Neural progenitor cell (in vitro differentiated cells): Measurements from ENCODE around the gene MAGI3. TPM values are rescaled to one million over a fixed set of nuclear protein-coding genes. Genes with fewer than 3 reads are reported as not detected.

Experiments used
- DNase-seq: peaks from one replicate; pipeline ENCODE4 v3.0.0-alpha.2; 2016; ENCODE audit warnings: low spot score
- H2AFZ ChIP-seq: fragments of 200-600 bp; sonication (generic); replicated peaks from 2 replicates; pipeline ENCODE4 v1.6.1; 2016; ENCODE audit warnings: antibody characterized with exemption
- H3F3A ChIP-seq: fragments of 200-600 bp; sonication (generic); 2 replicates; pipeline ENCODE4 v1.6.1; 2016; ENCODE audit warnings: antibody characterized with exemption, low read depth
- H3K27ac ChIP-seq: fragments of 200-600 bp; sonication (generic); 2 replicates; pipeline ENCODE4 v1.5.1; 2016; ENCODE audit warnings: mild to moderate bottlenecking
- H3K27me3 ChIP-seq: fragments of 200-600 bp; sonication (generic); 2 replicates; pipeline ENCODE4 v1.6.1; 2016; ENCODE audit warnings: mild to moderate bottlenecking, moderate library complexity
- H3K36me3 ChIP-seq: fragments of 200-600 bp; sonication (generic); 2 replicates; pipeline ENCODE4 v1.5.1; 2016
- H3K4me1 ChIP-seq: fragments of 200-600 bp; sonication (generic); 2 replicates; pipeline ENCODE4 v1.6.1; 2016; ENCODE audit warnings: mixed run types
- H3K4me2 ChIP-seq: fragments of 200-600 bp; sonication (generic); 2 replicates; pipeline ENCODE4 v1.6.1; 2016
- H3K4me3 ChIP-seq: fragments of 200-600 bp; sonication (generic); 2 replicates; pipeline ENCODE4 v1.5.1; 2016
- H3K79me2 ChIP-seq: fragments of 200-600 bp; sonication (generic); 2 replicates; pipeline ENCODE4 v1.6.1; 2016; ENCODE audit warnings: low read depth
- H3K9ac ChIP-seq: fragments of 200-600 bp; sonication (generic); 2 replicates; pipeline ENCODE4 v1.6.1; 2016
- H3K9me3 ChIP-seq: fragments of 200-600 bp; sonication (generic); 2 replicates; pipeline ENCODE4 v1.5.1; 2016; ENCODE audit warnings: low read depth
- H4K20me1 ChIP-seq: fragments of 200-600 bp; sonication (generic); 2 replicates; pipeline ENCODE4 v1.6.1; 2016; ENCODE audit warnings: low read depth
- H3K27ac Mint-ChIP-seq: 3 replicates; pipeline ENCODE4 v1.8.0; 2021; ENCODE audit warnings: mixed read lengths
- H3K27me3 Mint-ChIP-seq: 2 replicates; pipeline ENCODE4 v1.8.0; 2022; ENCODE audit warnings: low read depth, mild to moderate bottlenecking, inconsistent platforms, moderate library complexity, mixed read lengths; ENCODE audit not compliant: insufficient read depth
- H3K36me3 Mint-ChIP-seq: 3 replicates; pipeline ENCODE4 v1.8.0; 2021; ENCODE audit warnings: mixed read lengths
- H3K4me1 Mint-ChIP-seq: 3 replicates; pipeline ENCODE4 v1.8.0; 2021; ENCODE audit warnings: mixed read lengths
- H3K4me3 Mint-ChIP-seq: 3 replicates; pipeline ENCODE4 v1.8.0; 2021; ENCODE audit warnings: mild to moderate bottlenecking, moderate library complexity, mixed read lengths
- H3K9me3 Mint-ChIP-seq: 3 replicates; pipeline ENCODE4 v1.8.0; 2020; ENCODE audit warnings: mixed read lengths
- EZH2 ChIP-seq: fragments of 200-600 bp; sonication (generic); IDR thresholded peaks from 2 replicates; pipeline ENCODE4 v1.6.1; 2017; ENCODE audit warnings: antibody characterized with exemption, mild to moderate bottlenecking, moderate library complexity
- EZH2phosphoT487 ChIP-seq: fragments of 200-600 bp; sonication (generic); IDR thresholded peaks from 2 replicates; pipeline ENCODE4 v1.6.1; 2017; ENCODE audit warnings: antibody characterized with exemption
- small RNA-seq: library from RNA; depleted of rRNA; stranded (forward); fragments of <200 nt; gene quantifications from one replicate; pipeline ENCODE3, GENCODE V24; 2015
- total RNA-seq: library from RNA; depleted of rRNA; stranded (reverse); fragments of >200 nt; gene quantifications from 2 replicates; pipeline ENCODE4 v1.2.3, GENCODE V29; 2015; ENCODE audit warnings: low replicate concordance
- TF ChIP-seq, protein P1 (sequence below): fragments of 200-600 bp; sonication (generic); IDR thresholded peaks from 2 replicates; pipeline ENCODE4 v1.5.1; 2017; ENCODE audit warnings: antibody characterized with exemption, mild to moderate bottlenecking

The MAGI3 gene
- total RNA-seq, 1 donor from 2014 or later = 26.9 TPM

DNA sequence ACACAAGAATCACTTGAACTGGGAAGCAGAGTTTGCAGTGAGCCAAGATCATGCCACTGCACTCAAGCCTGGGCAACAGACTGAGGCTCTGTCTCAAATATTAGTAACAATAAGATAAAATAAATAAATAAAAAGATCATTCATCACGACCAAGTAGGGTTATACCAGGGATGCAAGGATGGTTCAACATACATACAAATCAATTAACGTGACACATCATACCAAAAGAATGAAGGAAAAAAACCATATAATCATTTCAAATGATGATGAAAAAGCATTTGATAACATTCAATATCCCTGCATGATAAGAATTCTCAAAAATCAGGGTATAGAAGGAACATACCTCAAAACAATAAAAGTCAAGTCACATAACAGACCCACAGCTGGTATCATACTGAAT is 330.7 kb downstream of the MAGI3 start:
- H3K4me3 Mint-ChIP-seq = no peak overlapping the region
- H3K27me3 Mint-ChIP-seq = no peaks in the 10 kb centered on the region
- Histone ChIP-seq H3K9me3 (peaks cover 11% of the 10 kb centered on the region), H3K36me3 (peaks cover 59% of the 10 kb centered on the region), H3K4me3 (no peak overlapping the region), H3F3A (no peaks in the 10 kb centered on the region), H3K27me3 (no peaks in the 10 kb centered on the region), H3K27ac (no peak overlapping the region), H3K4me2 (no peak overlapping the region), H3K79me2 (peaks cover 30% of the 10 kb centered on the region), H2AFZ (no peak overlapping the region), H3K4me1 (no peaks in the 10 kb centered on the region), H3K9ac (no peak overlapping the region), H4K20me1 (no peaks in the 10 kb centered on the region)
- no peak for TF ChIP-seq EZH2phosphoT487
- TF ChIP-seq, protein P1, sequence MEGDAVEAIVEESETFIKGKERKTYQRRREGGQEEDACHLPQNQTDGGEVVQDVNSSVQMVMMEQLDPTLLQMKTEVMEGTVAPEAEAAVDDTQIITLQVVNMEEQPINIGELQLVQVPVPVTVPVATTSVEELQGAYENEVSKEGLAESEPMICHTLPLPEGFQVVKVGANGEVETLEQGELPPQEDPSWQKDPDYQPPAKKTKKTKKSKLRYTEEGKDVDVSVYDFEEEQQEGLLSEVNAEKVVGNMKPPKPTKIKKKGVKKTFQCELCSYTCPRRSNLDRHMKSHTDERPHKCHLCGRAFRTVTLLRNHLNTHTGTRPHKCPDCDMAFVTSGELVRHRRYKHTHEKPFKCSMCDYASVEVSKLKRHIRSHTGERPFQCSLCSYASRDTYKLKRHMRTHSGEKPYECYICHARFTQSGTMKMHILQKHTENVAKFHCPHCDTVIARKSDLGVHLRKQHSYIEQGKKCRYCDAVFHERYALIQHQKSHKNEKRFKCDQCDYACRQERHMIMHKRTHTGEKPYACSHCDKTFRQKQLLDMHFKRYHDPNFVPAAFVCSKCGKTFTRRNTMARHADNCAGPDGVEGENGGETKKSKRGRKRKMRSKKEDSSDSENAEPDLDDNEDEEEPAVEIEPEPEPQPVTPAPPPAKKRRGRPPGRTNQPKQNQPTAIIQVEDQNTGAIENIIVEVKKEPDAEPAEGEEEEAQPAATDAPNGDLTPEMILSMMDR = no peak
- no peak for TF ChIP-seq EZH2
- peaks cover 72% of the 10 kb centered on the region for H3K36me3 Mint-ChIP-seq
- peaks cover 56% of the 10 kb centered on the region for H3K9me3 Mint-ChIP-seq
- no peaks in the 10 kb centered on the region for H3K4me1 Mint-ChIP-seq
- no peak for DNase-seq
- no peak overlapping the region for H3K27ac Mint-ChIP-seq

DNA sequence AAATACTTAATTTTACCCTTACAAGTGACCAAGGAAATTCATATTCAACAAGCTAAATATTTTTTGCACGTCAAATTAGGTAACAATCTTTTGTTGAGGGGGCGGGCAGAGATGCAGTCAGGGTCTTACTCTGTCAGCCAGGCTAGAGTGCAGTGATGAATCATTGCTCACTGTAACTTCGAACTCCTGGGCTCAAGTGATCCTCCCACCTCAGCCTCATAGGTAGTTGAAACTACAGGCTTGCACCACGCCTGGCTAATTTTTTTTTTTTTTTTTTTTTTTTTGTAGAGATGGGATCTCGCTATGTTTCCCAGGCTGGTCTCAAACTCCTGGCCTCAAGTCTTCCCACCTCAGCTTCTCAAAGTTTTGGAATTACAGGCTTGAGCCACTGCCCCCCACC is 342.5 kb downstream of the MAGI3 start:
- Histone ChIP-seq H3K4me1 (no peaks in the 10 kb centered on the region), H3K9me3 (no peaks in the 10 kb centered on the region), H3K27ac (no peak overlapping the region), H3K79me2 (no peaks in the 10 kb centered on the region), H3K27me3 (no peaks in the 10 kb centered on the region), H4K20me1 (peaks cover 1% of the 10 kb centered on the region), H3K36me3 (peaks cover 14% of the 10 kb centered on the region), H2AFZ (no peak overlapping the region), H3K4me2 (no peak overlapping the region), H3K4me3 (no peak overlapping the region), H3F3A (no peaks in the 10 kb centered on the region), H3K9ac (no peak overlapping the region)
- no peak overlapping the region for H3K4me3 Mint-ChIP-seq
- no peaks in the 10 kb centered on the region for H3K4me1 Mint-ChIP-seq
- no peaks in the 10 kb centered on the region for H3K9me3 Mint-ChIP-seq
- TF ChIP-seq EZH2 = no peak
- no peak for TF ChIP-seq EZH2phosphoT487
- TF ChIP-seq, protein P1 = no peak
- H3K36me3 Mint-ChIP-seq = peaks cover 49% of the 10 kb centered on the region
- peaks cover 4% of the 10 kb centered on the region for H3K27me3 Mint-ChIP-seq
- DNase-seq = no peak
- H3K27ac Mint-ChIP-seq = no peak overlapping the region

DNA sequence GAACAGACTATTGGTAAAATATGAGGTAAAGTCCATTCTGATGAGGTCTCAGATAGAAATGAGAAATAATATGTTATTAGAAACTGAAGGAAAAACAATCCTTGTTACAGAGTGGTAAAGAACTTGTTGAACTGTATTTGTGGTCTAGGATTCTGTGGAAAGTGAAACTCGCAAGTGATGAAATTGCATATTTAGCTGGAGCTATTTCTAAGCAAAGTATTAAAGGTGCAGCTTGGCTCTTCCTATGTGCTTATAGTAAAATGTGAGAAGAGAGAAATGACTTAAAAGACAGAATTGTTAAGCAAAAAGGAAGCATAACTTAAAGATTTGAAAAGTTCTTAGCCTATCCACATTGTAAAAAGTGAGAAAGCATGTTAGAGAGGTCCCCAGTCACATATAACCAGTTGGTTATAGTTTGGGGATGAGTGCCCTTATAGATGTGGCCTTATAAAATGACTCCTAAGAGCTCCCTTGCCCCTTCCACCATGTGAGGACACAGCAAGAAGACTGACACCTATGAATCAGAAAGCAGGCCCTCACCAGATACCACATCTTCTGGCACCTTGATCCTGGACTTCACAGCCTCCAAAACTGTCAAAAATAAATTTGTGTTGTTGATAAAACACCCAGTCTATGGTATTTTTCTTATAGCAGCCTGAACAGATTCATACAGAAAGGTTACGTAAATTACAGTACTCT is 344.2 kb downstream of the MAGI3 start:
- TF ChIP-seq, protein P1 = no peak
- no peak for TF ChIP-seq EZH2
- no peak for TF ChIP-seq EZH2phosphoT487
- Mint-ChIP-seq H3K27me3 (peaks cover 4% of the 10 kb centered on the region), H3K9me3 (no peaks in the 10 kb centered on the region), H3K27ac (no peak overlapping the region), H3K4me3 (no peak overlapping the region), H3K36me3 (peaks cover 44% of the 10 kb centered on the region), H3K4me1 (no peaks in the 10 kb centered on the region)
- H3K27ac ChIP-seq = no peak overlapping the region
- DNase-seq = no peak
- no peak overlapping the region for H3K4me3 ChIP-seq
- no peak overlapping the region for H3K4me2 ChIP-seq
- H3K9ac ChIP-seq = no peak overlapping the region
- H2AFZ ChIP-seq = no peak overlapping the region
- H3K27me3 ChIP-seq = no peaks in the 10 kb centered on the region
- no peaks in the 10 kb centered on the region for H3K79me2 ChIP-seq
- no peaks in the 10 kb centered on the region for H4K20me1 ChIP-seq
- no peaks in the 10 kb centered on the region for H3K4me1 ChIP-seq
- H3K9me3 ChIP-seq = no peaks in the 10 kb centered on the region
- no peaks in the 10 kb centered on the region for H3F3A ChIP-seq
- peaks cover 18% of the 10 kb centered on the region for H3K36me3 ChIP-seq

Small RNA genes within 50 kb of the gene (small RNA-seq; reads per million reads assigned to genes)
- gene MTND5P20 = not detected
